ENCODE measurements around the gene SLC37A3. TPM values are rescaled to one million over a fixed set of nuclear protein-coding genes. Genes with fewer than 3 reads are reported as not detected.

Gene SLC37A3
- total RNA-seq, 1 donor from 2014 or later: 76.7 TPM

- Mint-ChIP-seq H3K9me3 (ENCODE audit: unreplicated experiment) (no peaks in the 10 kb centered on the region), H3K36me3 (ENCODE audit: low read depth, unreplicated experiment) (no peaks in the 10 kb centered on the region), H3K27ac (ENCODE audit: unreplicated experiment) (no peak overlapping the region), H3K27me3 (ENCODE audit: unreplicated experiment) (no peaks in the 10 kb centered on the region), H3K4me3 (ENCODE audit: unreplicated experiment) (no peak overlapping the region), H3K4me1 (ENCODE audit: unreplicated experiment) (no peaks in the 10 kb centered on the region)
- no peak for TF ChIP-seq CTCF (IDR thresholded peaks at IDR 0.05; ENCODE audit: unreplicated experiment)
- no peak for DNase-seq (ENCODE audit: low spot score)
Observed at GRCh38 chr7:140298213-140298612, 100.1 kb downstream of the SLC37A3 start.

DNA sequence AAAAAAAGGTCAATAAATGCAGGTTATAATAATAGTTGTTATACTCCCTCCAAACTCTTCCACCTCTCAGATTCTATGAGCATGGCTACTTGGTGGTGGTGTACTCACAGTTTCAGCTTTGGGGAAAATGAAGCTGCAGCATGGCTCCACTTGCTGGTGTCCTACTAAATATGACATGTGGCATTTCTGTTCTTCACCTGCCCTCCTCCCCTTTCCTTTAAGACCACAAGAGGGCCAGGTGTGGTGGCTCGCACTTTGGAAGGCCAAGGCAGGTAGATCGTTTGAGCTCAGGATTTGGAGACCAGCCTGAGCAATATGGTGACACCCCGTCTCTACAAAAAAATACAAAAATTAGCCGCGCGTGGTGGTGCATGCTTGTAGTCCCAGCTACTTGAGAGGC, 101.1 kb downstream of the SLC37A3 start:
- Mint-ChIP-seq H3K4me3 (ENCODE audit: unreplicated experiment) (no peak overlapping the region), H3K27me3 (ENCODE audit: unreplicated experiment) (no peaks in the 10 kb centered on the region), H3K36me3 (ENCODE audit: low read depth, unreplicated experiment) (no peaks in the 10 kb centered on the region), H3K27ac (ENCODE audit: unreplicated experiment) (no peak overlapping the region), H3K9me3 (ENCODE audit: unreplicated experiment) (no peaks in the 10 kb centered on the region), H3K4me1 (ENCODE audit: unreplicated experiment) (no peaks in the 10 kb centered on the region)
- no peak for TF ChIP-seq CTCF (IDR thresholded peaks at IDR 0.05; ENCODE audit: unreplicated experiment)
- no peak for DNase-seq (ENCODE audit: low spot score)

DNA sequence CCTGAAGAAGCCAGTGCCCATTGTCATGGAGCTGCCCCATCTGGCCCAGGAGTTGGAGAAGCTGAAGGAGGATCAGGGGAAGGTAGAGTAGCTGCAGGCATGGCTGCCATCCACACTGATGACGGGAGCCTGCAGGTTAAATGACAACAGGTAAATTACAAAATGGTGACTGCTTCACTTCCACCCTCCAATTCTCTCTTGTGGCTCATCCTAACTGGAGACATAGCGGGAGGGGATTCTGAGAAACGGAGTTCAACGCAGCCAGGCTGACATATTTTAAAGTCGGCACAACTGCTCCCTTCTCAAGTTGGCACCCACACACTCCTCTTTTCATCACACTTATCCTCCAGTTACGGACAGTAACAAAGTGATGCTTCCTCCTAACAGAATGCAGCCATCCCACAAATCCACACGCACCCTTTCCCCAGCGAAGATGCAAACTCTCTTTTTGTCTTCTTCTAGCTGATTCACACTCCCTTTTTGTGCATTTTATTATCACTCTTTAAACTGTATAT, 103.0 kb downstream of the SLC37A3 start:
- H3K9me3 Mint-ChIP-seq (ENCODE audit: unreplicated experiment): no peaks in the 10 kb centered on the region
- peaks cover 4% of the 10 kb centered on the region for H3K4me1 Mint-ChIP-seq (ENCODE audit: unreplicated experiment)
- H3K4me3 Mint-ChIP-seq (ENCODE audit: unreplicated experiment): no peak overlapping the region
- no peak for DNase-seq (ENCODE audit: low spot score)
- no peaks in the 10 kb centered on the region for H3K36me3 Mint-ChIP-seq (ENCODE audit: low read depth, unreplicated experiment)
- no peak for TF ChIP-seq CTCF (IDR thresholded peaks at IDR 0.05; ENCODE audit: unreplicated experiment)
- no peaks in the 10 kb centered on the region for H3K27me3 Mint-ChIP-seq (ENCODE audit: unreplicated experiment)
- no peak overlapping the region for H3K27ac Mint-ChIP-seq (ENCODE audit: unreplicated experiment)

DNA sequence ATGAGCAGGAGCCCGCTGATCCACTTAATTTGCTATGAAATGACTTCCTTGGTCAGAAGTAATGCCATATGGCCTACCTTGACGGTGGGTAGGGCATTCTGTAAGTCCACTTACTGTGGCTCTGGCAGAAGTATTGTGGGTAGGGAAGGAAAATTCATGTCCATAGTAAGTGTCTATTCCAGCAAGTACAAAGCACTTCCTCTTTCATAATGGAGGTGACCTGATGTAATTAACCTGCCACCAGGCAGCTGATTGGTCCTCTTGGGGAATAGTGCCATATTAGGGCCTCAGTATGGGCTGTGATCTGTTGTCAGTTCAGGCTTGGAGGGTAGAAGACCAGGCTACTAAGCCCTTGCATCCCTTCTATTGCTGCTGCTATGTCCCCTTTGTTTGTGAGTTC, 103.9 kb downstream of the SLC37A3 start:
- peaks cover 4% of the 10 kb centered on the region for H3K4me1 Mint-ChIP-seq (ENCODE audit: unreplicated experiment)
- TF ChIP-seq CTCF (IDR thresholded peaks at IDR 0.05; ENCODE audit: unreplicated experiment): no peak
- H3K36me3 Mint-ChIP-seq (ENCODE audit: low read depth, unreplicated experiment): no peaks in the 10 kb centered on the region
- no peak overlapping the region for H3K27ac Mint-ChIP-seq (ENCODE audit: unreplicated experiment)
- no peak overlapping the region for H3K4me3 Mint-ChIP-seq (ENCODE audit: unreplicated experiment)
- DNase-seq (ENCODE audit: low spot score): no peak
- H3K27me3 Mint-ChIP-seq (ENCODE audit: unreplicated experiment): no peaks in the 10 kb centered on the region
- H3K9me3 Mint-ChIP-seq (ENCODE audit: unreplicated experiment): no peaks in the 10 kb centered on the region

- H3K27ac Mint-ChIP-seq (ENCODE audit: unreplicated experiment): no peak overlapping the region
- no peak overlapping the region for H3K4me3 Mint-ChIP-seq (ENCODE audit: unreplicated experiment)
- TF ChIP-seq CTCF (IDR thresholded peaks at IDR 0.05; ENCODE audit: unreplicated experiment): no peak
- DNase-seq (ENCODE audit: low spot score): no peak
- H3K36me3 Mint-ChIP-seq (ENCODE audit: low read depth, unreplicated experiment): no peaks in the 10 kb centered on the region
- no peaks in the 10 kb centered on the region for H3K27me3 Mint-ChIP-seq (ENCODE audit: unreplicated experiment)
- H3K9me3 Mint-ChIP-seq (ENCODE audit: unreplicated experiment): no peaks in the 10 kb centered on the region
- peaks cover 4% of the 10 kb centered on the region for H3K4me1 Mint-ChIP-seq (ENCODE audit: unreplicated experiment)
Observed at GRCh38 chr7:140292438-140292837, 105.9 kb downstream of the SLC37A3 start.

Data from endothelial cell (in vitro differentiated cells).